HG03139 (cell line): Measurements from ENCODE around the gene TRAPPC5.

Experiments used
- ATAC-seq: cut with Tn5 transposase; IDR thresholded peaks from one replicate; pipeline ENCODE4 v1.9.1; 2021; ENCODE audit not compliant: unreplicated experiment

TRAPPC5 gene

GRCh38 chr19:7699003-7699402 is 18.4 kb downstream of the TRAPPC5 start:
- ATAC-seq, result no peak

- ATAC-seq, result no peak
Measured at GRCh38 chr19:7699417-7700401, 19.1 kb downstream of the TRAPPC5 start.

GRCh38 chr19:7701049-7701653 is 20.5 kb downstream of the TRAPPC5 start:
- no peak for ATAC-seq

- ATAC-seq, result peak; percentile 37
Measured at GRCh38 chr19:7701654-7702457, 21.2 kb downstream of the TRAPPC5 start, which contains the start of gene FCER2. FCER2 (minus strand) TSS chr19:7702131; CDS start chr19:7699760, 2,371 bp downstream.

GRCh38 chr19:7703332-7703731 is 22.7 kb downstream of the TRAPPC5 start:
- no peak for ATAC-seq

GRCh38 chr19:7704280-7705060 is 23.8 kb downstream of the TRAPPC5 start:
- ATAC-seq, result no peak

- ATAC-seq, result peak; percentile 38
Measured at GRCh38 chr19:7705387-7706187, 25.0 kb downstream of the TRAPPC5 start.

GRCh38 chr19:7706188-7706954 is 25.7 kb downstream of the TRAPPC5 start:
- no peak for ATAC-seq

GRCh38 chr19:7706955-7707456 is 26.4 kb downstream of the TRAPPC5 start:
- no peak for ATAC-seq

- ATAC-seq, result no peak
Measured at GRCh38 chr19:7709932-7710460, 29.4 kb downstream of the TRAPPC5 start.

- no peak for ATAC-seq
Measured at GRCh38 chr19:7710616-7711015, 30.0 kb downstream of the TRAPPC5 start.

- no peak for ATAC-seq
Measured at GRCh38 chr19:7715671-7716070, 35.0 kb downstream of the TRAPPC5 start.

GRCh38 chr19:7716762-7717161 is 36.1 kb downstream of the TRAPPC5 start:
- no peak for ATAC-seq

- ATAC-seq, result no peak
Measured at GRCh38 chr19:7718668-7719067, 38.0 kb downstream of the TRAPPC5 start.

- ATAC-seq, result no peak
Measured at GRCh38 chr19:7720351-7720750, 39.7 kb downstream of the TRAPPC5 start.

GRCh38 chr19:7722231-7722651 is 41.6 kb downstream of the TRAPPC5 start:
- ATAC-seq, result no peak

GRCh38 chr19:7725791-7726190 is 45.2 kb downstream of the TRAPPC5 start:
- no peak for ATAC-seq

- no peak for ATAC-seq
Measured at GRCh38 chr19:7729211-7729610, 48.6 kb downstream of the TRAPPC5 start.
